GM19043 (cell line): ENCODE results near the gene RALGAPB.
"Not testable (repeated sequence)": the region's sequence is repeated elsewhere in the genome, so short reads cannot be mapped to it uniquely, and the experiment has no call there.

Experiments used
- ATAC-seq: cut with Tn5 transposase; IDR thresholded peaks from one replicate; pipeline ENCODE4 v1.9.1; 2021; ENCODE audit warnings: low read depth; ENCODE audit not compliant: unreplicated experiment

RALGAPB gene

GRCh38 chr20:38472513-38473366 is at the start of gene RALGAPB:
Gene RALGAPB (plus strand): TSS chr20:38472843. CDS start chr20:38488433, 15,590 bp downstream.
- ATAC-seq: peak; percentile 76

DNA sequence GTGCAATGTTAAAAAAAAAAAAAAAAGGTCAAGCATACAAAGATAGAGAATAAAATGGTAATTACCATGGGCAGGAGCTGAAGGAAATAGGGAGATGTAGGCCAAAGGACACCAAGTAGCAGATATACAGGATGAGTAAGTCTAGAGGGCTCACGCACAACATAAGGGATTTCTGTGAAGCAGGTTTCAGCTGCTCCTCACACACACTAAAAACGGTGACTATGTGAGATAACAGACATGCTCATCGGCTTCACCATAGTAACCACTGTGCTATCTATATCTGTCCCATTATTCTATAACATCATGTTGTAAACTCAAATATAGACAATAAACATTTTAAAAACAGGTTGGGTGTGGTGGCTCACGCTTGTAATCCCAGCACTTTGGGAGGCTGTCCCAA is 49.1 kb upstream of the RALGAPB start:
- ATAC-seq: no peak

DNA sequence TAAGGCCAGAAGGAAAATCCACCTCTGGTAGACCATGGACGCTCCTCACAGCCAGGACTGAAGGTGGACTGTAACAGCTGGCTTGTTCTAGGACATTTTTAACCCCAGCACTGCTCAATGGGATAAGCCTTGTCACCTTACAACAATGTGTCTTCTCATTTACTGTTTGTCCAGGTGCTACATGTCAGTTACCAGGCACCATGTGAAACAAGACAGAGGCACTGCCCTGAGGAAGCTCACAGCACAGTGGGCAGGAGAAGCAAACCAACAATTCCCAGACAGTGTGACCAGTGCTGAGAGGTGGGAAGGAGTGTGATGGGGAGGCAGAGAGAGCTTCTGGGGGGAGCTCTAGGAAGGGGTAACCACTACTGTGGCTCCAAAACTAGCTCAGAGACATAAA is 48.2 kb upstream of the RALGAPB start:
- no peak for ATAC-seq

- no peak for ATAC-seq
These were observed 46.4 kb upstream of the RALGAPB start for GRCh38 chr20:38426006-38426897.

DNA sequence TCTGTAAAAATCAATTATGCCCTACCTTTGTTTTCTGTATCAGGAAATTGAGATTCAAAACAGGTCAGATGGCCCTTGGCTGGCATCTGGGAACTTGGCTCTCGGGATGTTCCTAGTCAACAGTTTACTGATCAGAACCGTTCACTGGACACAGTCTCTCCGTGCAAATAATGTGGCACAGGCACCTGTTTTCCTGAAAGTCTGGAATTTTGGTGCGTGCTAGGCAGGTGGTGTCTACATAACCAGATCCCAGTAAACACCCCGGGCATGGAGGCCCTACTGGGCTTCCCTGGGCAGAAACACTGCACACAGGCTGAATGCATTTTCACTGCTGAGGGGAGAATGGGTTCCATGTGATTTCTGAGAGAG is 45.0 kb upstream of the RALGAPB start:
- ATAC-seq: no peak

DNA sequence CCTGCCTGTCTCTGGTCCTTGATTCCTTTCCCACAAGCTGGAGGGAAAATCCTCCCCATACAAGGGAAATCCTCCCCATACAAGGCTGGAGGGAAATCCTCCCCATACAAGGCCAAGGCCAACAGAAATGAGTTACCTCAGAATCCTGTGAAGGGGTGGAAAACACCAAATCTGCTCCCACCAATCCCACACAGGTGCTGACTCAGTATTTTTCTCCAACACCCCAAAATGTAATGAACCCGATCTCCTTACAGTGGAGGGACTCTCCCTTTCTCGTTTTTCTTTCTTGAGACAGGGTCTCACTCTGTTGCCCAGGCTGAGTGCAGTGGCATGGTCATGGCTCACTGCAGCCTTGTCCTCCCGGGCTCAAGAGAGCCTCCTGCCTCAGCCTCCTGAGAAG is 43.8 kb upstream of the RALGAPB start:
- ATAC-seq: no peak

DNA sequence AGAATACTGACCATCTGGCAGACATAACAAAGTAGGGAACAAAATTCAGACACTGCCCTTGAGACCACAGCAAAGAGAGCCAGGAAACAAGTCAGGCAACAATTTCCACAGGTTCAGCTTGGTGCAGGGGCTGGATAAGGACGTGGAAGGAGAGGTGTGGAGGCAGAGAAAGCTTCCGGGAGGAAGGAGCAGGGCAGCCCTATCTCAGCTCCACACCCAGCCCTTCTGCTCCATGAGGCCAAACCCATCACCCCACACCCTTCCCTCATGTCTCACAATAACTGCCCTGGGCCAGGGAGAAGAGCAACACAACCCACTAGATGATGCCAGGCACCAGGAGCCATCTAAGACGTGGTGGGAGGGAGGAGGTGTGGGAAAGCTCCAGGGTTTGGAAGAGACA is 43.3 kb upstream of the RALGAPB start:
- ATAC-seq: no peak

GRCh38 chr20:38430679-38431325 is 41.8 kb upstream of the RALGAPB start:
- no peak for ATAC-seq

GRCh38 chr20:38432292-38432691 is 40.4 kb upstream of the RALGAPB start:
- ATAC-seq: no peak

DNA sequence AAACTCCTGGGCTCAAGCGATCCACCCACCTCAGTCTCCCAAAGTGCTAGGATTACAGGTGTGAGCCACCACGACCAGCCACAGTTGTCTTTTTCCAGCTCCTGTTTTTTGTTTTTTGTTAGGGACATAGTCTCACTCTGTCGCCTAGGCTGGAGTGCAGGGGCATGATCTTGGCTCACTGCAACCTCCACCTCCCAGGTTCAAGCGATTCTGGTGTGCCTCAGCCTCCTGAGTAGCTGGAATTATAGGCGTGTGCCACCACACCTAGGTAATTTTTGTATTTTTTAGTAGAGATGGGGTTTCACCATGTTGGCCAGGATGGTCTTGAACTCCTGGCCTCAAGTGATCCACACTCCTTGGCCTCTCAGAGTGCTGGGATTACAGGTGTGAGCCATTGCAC is 39.8 kb upstream of the RALGAPB start:
- ATAC-seq: not testable (repeated sequence)

GRCh38 chr20:38433304-38433972 is 39.2 kb upstream of the RALGAPB start:
- no peak for ATAC-seq

DNA sequence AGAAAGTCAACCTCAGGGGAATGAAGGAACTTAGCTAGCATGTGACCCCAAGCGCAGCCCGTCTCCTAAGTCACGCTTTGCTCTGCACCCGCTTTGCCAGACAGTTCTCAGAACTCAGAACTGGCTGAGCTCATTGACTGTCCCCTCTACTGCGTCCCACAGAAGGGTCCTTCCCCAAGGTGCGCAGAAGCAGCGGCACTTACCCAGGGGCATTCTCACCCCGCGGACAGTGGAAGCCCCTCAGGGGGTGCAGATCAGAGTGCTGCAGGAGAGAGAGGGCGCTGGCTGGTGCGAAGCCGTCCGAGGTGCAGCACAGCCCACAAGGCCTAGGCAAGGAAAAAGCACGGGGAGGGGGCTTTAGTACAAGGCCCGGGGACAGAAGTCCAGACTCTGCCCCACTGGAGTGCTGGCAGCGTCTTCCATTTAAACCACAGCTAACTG is 38.3 kb upstream of the RALGAPB start:
- ATAC-seq: no peak

DNA sequence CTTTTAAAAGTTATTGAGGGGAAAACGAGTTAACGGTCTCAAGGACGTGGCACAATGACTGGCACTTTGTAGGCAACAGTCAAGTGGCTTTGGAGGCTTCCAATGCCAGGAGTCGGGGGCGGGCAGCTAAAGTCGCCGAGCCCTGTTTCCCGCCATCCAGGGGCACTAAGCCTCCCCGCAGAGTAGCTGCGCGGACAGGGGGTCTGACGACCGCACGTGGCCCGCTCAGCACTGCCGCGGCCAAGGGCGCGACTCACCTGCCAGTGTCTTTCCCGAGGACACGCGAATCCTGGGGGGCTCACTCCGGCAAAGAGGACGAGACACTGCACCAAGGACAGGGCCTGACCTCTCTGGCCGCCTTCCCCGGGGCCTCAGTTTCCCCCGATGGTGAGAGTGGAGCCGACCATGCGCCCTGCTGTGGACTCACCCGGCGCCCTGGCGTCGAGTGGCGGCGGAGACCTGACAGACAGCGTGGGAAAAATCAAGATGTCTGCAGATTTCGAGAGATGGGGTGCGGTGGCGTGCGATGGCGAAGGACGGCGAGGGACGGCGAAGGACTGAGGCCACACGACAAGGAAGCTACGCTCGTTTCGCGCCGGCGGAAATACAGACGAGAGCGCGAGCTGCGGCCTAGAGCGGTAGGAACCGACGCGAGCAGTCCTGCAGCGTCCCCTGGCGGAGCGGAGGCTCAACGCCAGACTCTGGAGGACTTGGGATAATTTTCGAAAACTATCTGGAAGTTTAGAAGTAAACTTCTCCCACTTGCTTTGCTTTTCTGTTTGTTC is 37.7 kb upstream of the RALGAPB start, which contains the start of gene SNHG17:
Gene SNHG17, minus strand, starts transcription at position 559 of the 785 bp plus-strand sequence.
- no peak for ATAC-seq

- ATAC-seq: no peak
These were observed 37.1 kb upstream of the RALGAPB start for GRCh38 chr20:38435555-38435939.

GRCh38 chr20:38437796-38438195 is 34.8 kb upstream of the RALGAPB start:
- ATAC-seq: no peak

GRCh38 chr20:38441110-38441509 is 31.5 kb upstream of the RALGAPB start:
- ATAC-seq: not testable (repeated sequence)

GRCh38 chr20:38441916-38442315 is 30.7 kb upstream of the RALGAPB start:
- ATAC-seq: no peak

- no peak for ATAC-seq
These were observed 27.3 kb upstream of the RALGAPB start for GRCh38 chr20:38445381-38445796.

GRCh38 chr20:38445901-38446425 is 26.7 kb upstream of the RALGAPB start:
- no peak for ATAC-seq
